Lower lobe of right lung (tissue), 2 donors: ENCODE data around the gene DNAJC2. TPM values are rescaled to one million over a fixed set of nuclear protein-coding genes. Genes with fewer than 3 reads are reported as not detected.

ENCODE experiments used
- ATAC-seq, 2 donors: fragments of 200-7000 bp; cut with Tn5 transposase; one replicate each; pipeline ENCODE4 v1.9.1; 2020 to 2022; ENCODE audit warnings: mild to moderate bottlenecking in 2 of 2, moderate library complexity in 2 of 2
- DNase-seq: peaks from one replicate; pipeline ENCODE4 v3.0.0-alpha.2; 2020
- H3K27ac ChIP-seq: fragments of 200-600 bp; one replicate; pipeline ENCODE4 v1.8.0; 2022
- H3K27me3 ChIP-seq: fragments of 200-600 bp; one replicate; pipeline ENCODE4 v1.8.0; 2022; ENCODE audit warnings: low read depth
- H3K36me3 ChIP-seq: fragments of 200-600 bp; one replicate; pipeline ENCODE4 v1.8.0; 2022; ENCODE audit warnings: mild to moderate bottlenecking
- H3K4me1 ChIP-seq: fragments of 200-600 bp; one replicate; pipeline ENCODE4 v1.8.0; 2022
- H3K4me3 ChIP-seq: fragments of 200-600 bp; one replicate; pipeline ENCODE4 v1.8.0; 2022; ENCODE audit warnings: mild to moderate bottlenecking
- H3K9me3 ChIP-seq: fragments of 200-600 bp; one replicate; pipeline ENCODE4 v1.8.0; 2022
- CTCF ChIP-seq: fragments of 200-600 bp; IDR thresholded peaks from one replicate; pipeline ENCODE4 v1.8.0; 2022; ENCODE audit warnings: antibody characterized with exemption, mild to moderate bottlenecking
- intact Hi-C: fragments of 100-400 bp; cut with DNase I; formaldehyde crosslinking; loops from one replicate; pipeline ENCODE4 v1.11.0; 2022
- total RNA-seq: library from RNA; stranded (reverse); fragmentation: NEBNext Ultra II Directional; extraction: Animal tissue kit (Norgen Biotek cat#: 25700); gene quantifications from one replicate; pipeline ENCODE4 v1.2.1, GENCODE V29; 2021
- donor health status: DM: no; HTN: yes; CAD: no; lungs with severe emphysema.

The DNAJC2 gene
- total RNA-seq, 1 donor from 2014 or later = 17.1 TPM

- intact Hi-C loops = no loop called here
- no peaks in the 10 kb centered on the region for H3K36me3 ChIP-seq
- no peaks in the 10 kb centered on the region for H3K9me3 ChIP-seq
- no peak for TF ChIP-seq CTCF
- DNase-seq (no peak), ATAC-seq (no peak)
- H3K4me3 ChIP-seq = no peak overlapping the region
- no peaks in the 10 kb centered on the region for H3K27me3 ChIP-seq
- H3K4me1 ChIP-seq = no peaks in the 10 kb centered on the region
- H3K27ac ChIP-seq = no peak overlapping the region
Measured at GRCh38 chr7:103387242-103387641, 42.7 kb upstream of the DNAJC2 start.

DNA sequence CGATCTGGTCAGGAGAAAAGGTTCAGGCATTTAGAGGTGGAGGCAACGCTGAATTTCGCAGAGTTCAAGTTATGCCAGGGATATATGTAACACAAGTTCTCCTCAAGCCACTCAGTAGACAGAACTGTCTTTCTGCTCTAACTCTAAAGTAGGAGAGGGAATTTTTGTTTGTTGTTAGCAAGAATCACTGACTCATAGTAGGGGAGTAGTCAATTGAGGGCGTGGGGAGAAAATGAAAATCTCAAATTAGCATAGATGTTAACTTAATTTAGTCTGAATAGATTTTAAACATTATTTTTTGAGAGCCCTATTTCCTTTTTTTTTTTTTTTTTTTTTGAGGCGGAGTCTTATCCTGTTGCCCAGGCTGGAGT lies 37.5 kb upstream of the DNAJC2 start:
- intact Hi-C loops = no loop called here
- ATAC-seq (no peak), DNase-seq (no peak)
- Histone ChIP-seq H3K9me3 (no peaks in the 10 kb centered on the region), H3K36me3 (no peaks in the 10 kb centered on the region), H3K4me3 (no peak overlapping the region), H3K4me1 (no peaks in the 10 kb centered on the region), H3K27me3 (no peaks in the 10 kb centered on the region), H3K27ac (no peak overlapping the region)
- TF ChIP-seq CTCF = no peak

GRCh38 chr7:103381280-103382031 lies 36.9 kb upstream of the DNAJC2 start:
- no peak for DNase-seq
- TF ChIP-seq CTCF = no peak
- intact Hi-C loops = no loop called here
- Histone ChIP-seq H3K9me3 (no peaks in the 10 kb centered on the region), H3K27me3 (no peaks in the 10 kb centered on the region), H3K36me3 (no peaks in the 10 kb centered on the region), H3K4me3 (no peak overlapping the region), H3K27ac (no peak overlapping the region), H3K4me1 (no peaks in the 10 kb centered on the region)
- ATAC-seq = peak in 1 of 2 donors; percentile 25

DNA sequence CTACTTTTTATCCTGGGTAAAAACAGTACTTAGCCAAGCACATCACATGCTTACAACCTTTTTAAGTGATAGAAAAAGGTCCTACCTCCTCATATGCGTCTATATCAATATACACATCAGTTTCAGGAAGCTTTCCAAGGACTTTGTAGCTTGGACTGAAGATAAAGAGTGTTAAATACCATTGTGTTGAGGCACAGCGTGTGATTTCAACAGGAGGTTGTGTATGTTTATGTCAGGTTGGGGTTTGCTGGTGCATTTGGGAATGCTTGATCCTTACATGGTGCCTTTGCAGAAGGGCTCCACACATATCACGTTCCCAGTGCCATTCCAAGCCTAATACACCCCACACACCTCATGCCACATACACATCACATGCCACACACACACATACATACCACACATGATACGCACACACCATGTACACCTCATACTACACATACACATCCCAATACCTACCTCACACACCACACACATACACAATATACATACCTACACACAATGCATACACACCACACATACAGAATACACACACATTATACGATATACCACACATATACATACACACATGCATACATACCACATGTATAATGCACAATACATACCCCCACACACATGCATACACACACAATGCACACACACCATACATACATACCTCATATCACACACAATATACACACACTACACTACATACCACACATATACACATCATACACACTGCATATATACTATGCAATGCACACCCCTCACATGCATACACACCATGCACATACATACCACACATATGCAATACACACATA lies 36.0 kb upstream of the DNAJC2 start:
- Histone ChIP-seq H3K4me3 (no peak overlapping the region), H3K27ac (no peak overlapping the region), H3K36me3 (no peaks in the 10 kb centered on the region), H3K4me1 (no peaks in the 10 kb centered on the region), H3K9me3 (no peaks in the 10 kb centered on the region), H3K27me3 (no peaks in the 10 kb centered on the region)
- TF ChIP-seq CTCF = no peak
- ATAC-seq (peak in 1 of 2 donors; percentile 19), DNase-seq (no peak)
- intact Hi-C loops = no loop called here

DNA sequence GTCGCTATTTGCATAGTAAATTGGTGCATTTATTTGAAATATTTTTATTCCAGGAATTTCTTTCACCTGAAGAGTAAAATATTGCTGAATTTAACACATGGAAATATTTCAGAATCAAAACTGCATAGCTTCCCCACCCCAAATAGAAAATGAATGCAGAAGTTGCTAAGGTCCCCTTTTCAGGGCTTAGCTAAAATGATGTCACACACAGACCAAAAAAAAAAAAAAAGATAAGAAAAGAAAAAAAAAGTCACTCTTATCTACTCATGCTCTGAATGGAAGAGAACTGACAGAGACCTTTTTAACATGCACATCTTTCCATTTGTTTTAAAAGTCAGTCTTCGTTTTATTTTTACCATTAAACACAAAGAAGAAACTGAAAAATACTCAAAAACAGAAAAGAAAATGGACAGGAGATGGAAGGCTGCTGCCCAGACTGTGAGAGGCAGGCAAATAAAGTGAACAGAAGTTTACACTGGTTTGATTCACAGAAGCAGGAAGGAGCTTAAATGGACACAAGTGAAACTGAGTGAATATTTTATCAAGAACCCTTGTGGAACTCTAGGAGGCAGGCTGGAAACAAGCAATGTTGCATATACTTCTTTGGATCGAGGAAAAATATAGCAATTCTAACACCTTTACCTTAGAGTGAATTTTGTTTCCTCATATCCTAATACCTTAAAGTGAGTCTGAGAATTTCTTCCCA lies 34.9 kb upstream of the DNAJC2 start:
- Histone ChIP-seq H3K36me3 (no peaks in the 10 kb centered on the region), H3K27ac (no peak overlapping the region), H3K4me1 (no peaks in the 10 kb centered on the region), H3K4me3 (no peak overlapping the region), H3K9me3 (no peaks in the 10 kb centered on the region), H3K27me3 (no peaks in the 10 kb centered on the region)
- intact Hi-C loops = no loop called here
- DNase-seq (no peak), ATAC-seq (no peak)
- TF ChIP-seq CTCF = no peak
